ENCODE data around the gene CNP.

Gene CNP

DNA sequence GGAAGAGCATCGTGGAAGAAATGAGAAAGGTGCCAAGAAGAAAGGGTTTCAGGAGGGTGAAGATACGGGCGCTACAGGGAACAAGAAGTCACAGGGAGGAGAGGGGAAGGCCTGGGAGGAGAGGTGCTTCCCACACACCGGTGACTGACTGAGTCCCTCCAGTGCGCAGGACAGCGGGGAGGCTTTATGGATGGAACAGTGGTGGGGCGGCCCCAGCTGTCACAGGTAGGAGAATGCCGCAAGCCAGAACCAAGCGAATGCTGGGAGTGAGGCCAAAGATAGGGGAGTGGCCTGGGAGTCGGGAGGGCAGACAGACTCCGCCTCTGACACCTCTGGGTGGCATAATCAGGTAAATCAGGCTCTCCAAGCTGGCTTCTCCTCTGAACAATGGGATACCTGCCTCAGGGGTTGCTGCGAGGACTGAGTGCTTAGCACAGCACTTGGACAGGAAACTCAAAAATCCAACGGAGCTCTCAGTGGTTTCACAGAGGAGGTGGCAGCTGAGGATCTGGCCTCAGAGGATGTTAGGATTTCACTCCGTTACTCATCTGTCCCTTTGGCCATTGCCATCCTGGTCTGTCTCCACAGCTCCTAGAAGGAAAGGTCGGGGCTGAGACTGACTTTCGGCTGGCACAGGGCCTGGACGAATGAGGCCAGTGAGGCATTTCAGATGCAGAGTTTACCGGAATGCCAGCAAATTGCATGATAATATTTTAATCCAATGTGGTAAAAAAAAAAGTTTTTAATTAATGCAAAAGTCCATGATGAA is 717 bp upstream of the CNP start:
- peak overlapping the region; percentile 62 for H3K27ac ChIP-seq (ENCODE audit: low read depth, low read length)
- H3K36me3 ChIP-seq (ENCODE audit: insufficient read depth, low read length) = peaks cover 17% of the 10 kb centered on the region
- H3K27me3 ChIP-seq (ENCODE audit: control insufficient read depth in 1 of 2, insufficient read depth in 2 of 2, low read length in 2 of 2) = no peaks in the 10 kb centered on the region
- peak overlapping the region; percentile 63 to 88 for H3K4me3 ChIP-seq (ENCODE audit: low read depth in 1 of 2, low read length in 2 of 2)
- no peaks in the 10 kb centered on the region for H3K9me3 ChIP-seq (ENCODE audit: low read length)
- peak overlapping the region; percentile 78 for H3K9ac ChIP-seq (ENCODE audit: low read length)
- H3K4me1 ChIP-seq (ENCODE audit: insufficient read depth, low read length) = peaks cover 39% of the 10 kb centered on the region

DNA sequence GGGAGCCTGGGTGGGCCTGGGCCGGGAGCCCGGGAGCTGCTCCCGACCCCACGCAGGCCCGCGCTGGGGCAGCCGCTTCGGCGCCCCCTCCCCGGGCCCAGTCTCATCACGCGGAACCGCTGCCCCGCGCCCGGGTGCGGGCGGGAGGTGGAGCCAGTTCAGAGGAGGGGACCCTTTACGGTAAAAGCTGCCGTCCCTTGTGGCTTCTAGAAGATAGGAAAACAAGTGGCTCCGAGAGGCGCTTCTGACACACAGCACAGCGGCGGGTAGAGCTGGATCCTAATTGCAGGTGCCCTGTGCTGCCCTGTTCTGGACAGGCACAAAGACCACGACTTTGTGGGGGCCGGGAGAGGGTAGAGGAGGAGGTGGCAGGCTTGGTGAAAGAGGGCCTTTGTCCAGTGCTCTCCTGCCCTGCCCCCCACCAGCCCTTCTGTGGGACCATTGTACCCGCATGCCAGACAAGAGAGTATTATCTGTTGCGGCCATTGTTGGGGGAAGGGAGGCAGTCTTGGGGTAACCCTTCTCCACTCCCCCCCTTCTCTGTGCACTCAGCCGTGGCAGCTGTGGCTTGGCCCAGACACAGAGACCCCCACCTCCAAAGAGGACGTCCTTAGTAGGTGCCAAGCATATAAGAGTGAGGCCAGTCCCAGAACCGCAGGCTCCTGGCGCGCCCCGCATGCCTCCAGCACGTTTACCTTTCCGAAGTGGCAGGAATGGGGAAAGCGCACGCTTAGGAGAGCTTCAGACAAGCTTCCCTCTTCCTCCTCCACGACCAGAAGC is 736 bp downstream of the CNP start:
- no peaks in the 10 kb centered on the region for H3K27me3 ChIP-seq (ENCODE audit: control insufficient read depth in 1 of 2, insufficient read depth in 2 of 2, low read length in 2 of 2)
- peak overlapping the region; percentile 64 for H3K27ac ChIP-seq (ENCODE audit: low read depth, low read length)
- H3K9me3 ChIP-seq (ENCODE audit: low read length) = no peaks in the 10 kb centered on the region
- H3K4me3 ChIP-seq (ENCODE audit: low read depth in 1 of 2, low read length in 2 of 2) = peak overlapping the region; percentile 63 to 88
- peak overlapping the region; percentile 57 for H3K9ac ChIP-seq (ENCODE audit: low read length)
- peaks cover 24% of the 10 kb centered on the region for H3K36me3 ChIP-seq (ENCODE audit: insufficient read depth, low read length)
- H3K4me1 ChIP-seq (ENCODE audit: insufficient read depth, low read length) = peaks cover 39% of the 10 kb centered on the region

DNA sequence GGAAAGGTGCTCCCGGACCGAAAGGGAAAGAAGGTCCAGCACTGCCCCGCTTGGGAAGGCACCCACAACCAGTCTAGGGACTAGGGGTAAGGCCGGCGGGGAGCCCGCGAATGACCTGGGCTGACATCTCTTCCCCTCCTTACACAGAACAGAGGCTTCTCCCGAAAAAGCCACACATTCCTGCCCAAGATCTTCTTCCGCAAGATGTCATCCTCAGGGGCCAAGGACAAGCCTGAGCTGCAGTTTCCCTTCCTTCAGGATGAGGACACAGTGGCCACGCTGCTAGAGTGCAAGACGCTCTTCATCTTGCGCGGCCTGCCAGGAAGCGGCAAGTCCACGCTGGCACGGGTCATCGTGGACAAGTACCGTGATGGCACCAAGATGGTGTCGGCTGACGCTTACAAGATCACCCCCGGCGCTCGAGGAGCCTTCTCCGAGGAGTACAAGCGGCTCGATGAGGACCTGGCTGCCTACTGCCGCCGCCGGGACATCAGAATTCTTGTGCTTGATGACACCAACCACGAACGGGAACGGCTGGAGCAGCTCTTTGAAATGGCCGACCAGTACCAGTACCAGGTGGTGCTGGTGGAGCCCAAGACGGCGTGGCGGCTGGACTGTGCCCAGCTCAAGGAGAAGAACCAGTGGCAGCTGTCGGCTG is 1.5 kb downstream of the CNP start:
- peaks cover 31% of the 10 kb centered on the region for H3K36me3 ChIP-seq (ENCODE audit: insufficient read depth, low read length)
- no peaks in the 10 kb centered on the region for H3K9me3 ChIP-seq (ENCODE audit: low read length)
- H3K4me1 ChIP-seq (ENCODE audit: insufficient read depth, low read length) = peaks cover 33% of the 10 kb centered on the region
- no peaks in the 10 kb centered on the region for H3K27me3 ChIP-seq (ENCODE audit: control insufficient read depth in 1 of 2, insufficient read depth in 2 of 2, low read length in 2 of 2)
- H3K27ac ChIP-seq (ENCODE audit: low read depth, low read length) = peak overlapping the region; percentile 64
- peak overlapping the region; percentile 63 to 88 for H3K4me3 ChIP-seq (ENCODE audit: low read depth in 1 of 2, low read length in 2 of 2)
- H3K9ac ChIP-seq (ENCODE audit: low read length) = no peak overlapping the region

DNA sequence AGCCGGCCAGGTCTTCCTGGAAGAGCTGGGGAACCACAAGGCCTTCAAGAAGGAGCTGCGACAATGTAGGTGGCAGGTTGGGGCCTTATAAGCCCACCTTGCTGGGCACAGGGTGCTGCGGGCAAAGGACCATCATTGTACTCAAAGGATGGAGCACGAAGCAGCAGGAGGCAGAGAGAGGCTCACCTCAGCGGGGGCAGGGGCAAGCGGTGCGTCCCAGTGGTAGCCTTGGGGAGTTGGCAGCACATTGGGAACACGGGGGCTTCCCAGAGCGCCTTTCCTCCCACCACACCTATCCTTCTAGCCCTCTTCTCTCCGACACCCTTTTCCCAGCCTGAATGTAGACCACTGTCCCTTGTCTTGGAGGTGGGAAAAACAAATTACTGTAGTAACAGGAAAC is 2.1 kb downstream of the CNP start:
- no peak overlapping the region for H3K4me3 ChIP-seq (ENCODE audit: low read depth in 1 of 2, low read length in 2 of 2)
- no peak overlapping the region for H3K9ac ChIP-seq (ENCODE audit: low read length)
- H3K27ac ChIP-seq (ENCODE audit: low read depth, low read length) = no peak overlapping the region
- H3K36me3 ChIP-seq (ENCODE audit: insufficient read depth, low read length) = peaks cover 34% of the 10 kb centered on the region
- H3K27me3 ChIP-seq (ENCODE audit: control insufficient read depth in 1 of 2, insufficient read depth in 2 of 2, low read length in 2 of 2) = no peaks in the 10 kb centered on the region
- peaks cover 32% of the 10 kb centered on the region for H3K4me1 ChIP-seq (ENCODE audit: insufficient read depth, low read length)
- no peaks in the 10 kb centered on the region for H3K9me3 ChIP-seq (ENCODE audit: low read length)

DNA sequence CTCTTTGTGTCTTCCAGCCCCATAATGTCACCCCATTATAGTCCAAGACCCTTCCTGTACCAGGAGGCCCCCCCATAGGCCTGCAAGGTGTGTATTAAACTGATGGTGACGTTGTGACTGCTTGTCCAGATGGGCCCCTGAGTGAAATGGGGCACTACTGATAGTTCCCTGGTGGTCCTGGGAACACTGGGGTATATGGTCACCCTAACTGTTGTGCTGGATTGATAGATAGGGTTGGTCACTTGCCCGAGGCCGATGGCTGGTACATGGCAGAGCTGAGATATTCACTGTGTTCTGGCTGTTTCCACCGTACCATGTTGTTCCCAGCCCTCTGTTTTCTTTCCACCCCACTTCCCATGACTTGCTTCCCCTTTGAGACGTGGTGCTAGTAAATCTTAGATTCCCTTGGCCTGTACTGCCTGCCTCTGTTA is 4.3 kb downstream of the CNP start:
- H3K4me3 ChIP-seq (ENCODE audit: low read depth in 1 of 2, low read length in 2 of 2) = no peak overlapping the region
- H3K9me3 ChIP-seq (ENCODE audit: low read length) = no peaks in the 10 kb centered on the region
- peaks cover 28% of the 10 kb centered on the region for H3K4me1 ChIP-seq (ENCODE audit: insufficient read depth, low read length)
- no peak overlapping the region for H3K27ac ChIP-seq (ENCODE audit: low read depth, low read length)
- H3K9ac ChIP-seq (ENCODE audit: low read length) = no peak overlapping the region
- H3K27me3 ChIP-seq (ENCODE audit: control insufficient read depth in 1 of 2, insufficient read depth in 2 of 2, low read length in 2 of 2) = no peaks in the 10 kb centered on the region
- peaks cover 55% of the 10 kb centered on the region for H3K36me3 ChIP-seq (ENCODE audit: insufficient read depth, low read length)

DNA sequence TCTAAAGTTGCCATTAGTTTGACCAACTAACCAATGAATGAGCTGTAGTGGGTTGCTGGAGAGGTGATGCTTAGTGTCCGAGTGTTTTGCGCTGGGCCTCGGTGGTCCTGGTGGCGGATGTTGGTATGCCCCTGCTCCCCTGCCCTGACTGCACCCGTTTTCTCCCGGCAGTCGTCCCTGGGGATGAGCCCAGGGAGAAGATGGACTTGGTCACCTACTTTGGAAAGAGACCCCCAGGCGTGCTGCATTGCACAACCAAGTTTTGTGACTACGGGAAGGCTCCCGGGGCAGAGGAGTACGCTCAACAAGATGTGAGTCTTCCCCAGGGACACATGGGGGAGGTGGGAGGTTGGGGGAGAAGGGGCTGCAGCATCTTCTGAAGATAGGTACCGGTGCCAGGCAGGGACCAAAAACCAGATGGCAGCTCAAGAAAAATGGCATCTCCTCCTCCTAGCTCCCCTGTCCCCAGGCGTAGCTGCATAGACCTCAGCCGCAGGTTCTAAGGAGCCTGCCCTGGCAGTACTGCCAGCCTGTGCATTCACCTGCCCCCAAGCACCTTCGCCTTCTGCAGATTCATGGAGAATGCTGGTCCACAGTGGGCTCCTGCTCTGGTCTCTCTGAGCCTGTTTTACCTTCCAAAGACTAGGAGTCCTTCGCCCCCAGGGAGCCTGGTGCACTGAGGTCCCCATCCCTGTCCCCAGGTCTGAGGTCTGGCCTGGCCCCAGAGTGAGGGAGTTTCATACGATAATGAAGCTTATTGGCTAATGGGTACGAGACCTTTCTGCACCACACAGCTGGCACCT is 5.3 kb downstream of the CNP start:
- H3K9ac ChIP-seq (ENCODE audit: low read length) = no peak overlapping the region
- H3K36me3 ChIP-seq (ENCODE audit: insufficient read depth, low read length) = peaks cover 63% of the 10 kb centered on the region
- H3K27ac ChIP-seq (ENCODE audit: low read depth, low read length) = no peak overlapping the region
- peaks cover 28% of the 10 kb centered on the region for H3K4me1 ChIP-seq (ENCODE audit: insufficient read depth, low read length)
- no peak overlapping the region for H3K4me3 ChIP-seq (ENCODE audit: low read depth in 1 of 2, low read length in 2 of 2)
- H3K27me3 ChIP-seq (ENCODE audit: control insufficient read depth in 1 of 2, insufficient read depth in 2 of 2, low read length in 2 of 2) = no peaks in the 10 kb centered on the region
- no peaks in the 10 kb centered on the region for H3K9me3 ChIP-seq (ENCODE audit: low read length)

DNA sequence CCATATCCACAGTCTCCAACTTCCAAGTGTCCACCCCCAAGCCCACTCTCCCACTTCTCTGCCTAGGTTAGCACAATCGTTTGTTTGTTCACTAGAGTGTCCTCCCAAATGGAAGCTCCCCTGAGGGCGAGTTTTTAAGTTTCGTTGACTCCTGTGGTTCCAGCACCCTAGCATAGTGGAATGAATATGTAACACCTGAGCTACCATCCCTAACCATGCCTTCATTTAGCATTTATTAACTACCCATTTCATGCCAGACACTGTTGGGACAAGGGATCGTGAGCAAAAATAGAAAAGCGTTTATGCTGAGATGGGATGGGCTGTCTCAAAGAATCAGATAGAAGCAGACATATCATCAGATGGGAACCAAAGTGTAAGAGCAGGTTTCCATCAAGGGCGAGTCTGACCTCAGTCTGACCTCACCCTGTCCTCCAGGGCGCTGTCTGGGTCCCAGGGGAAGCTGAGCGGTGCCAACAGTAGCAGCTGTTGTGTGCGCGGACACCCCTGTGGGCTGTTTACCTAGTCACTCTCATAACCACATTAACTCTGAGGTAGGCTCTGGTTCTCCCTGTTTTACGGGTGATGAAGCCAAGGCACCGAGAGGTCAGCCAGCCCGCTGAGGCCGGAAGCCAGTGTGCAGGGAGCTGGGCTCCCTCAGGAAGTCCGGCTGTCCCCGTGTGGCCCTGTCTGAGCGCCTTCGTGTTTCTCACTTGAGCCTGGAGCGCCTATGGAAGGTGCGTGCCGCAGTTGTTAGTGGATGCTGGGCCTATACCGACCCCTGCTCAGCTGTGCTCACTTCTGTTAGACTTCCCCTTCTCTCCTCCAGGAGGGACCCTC is 6.2 kb downstream of the CNP start:
- H3K9ac ChIP-seq (ENCODE audit: low read length) = no peak overlapping the region
- H3K4me3 ChIP-seq (ENCODE audit: low read depth in 1 of 2, low read length in 2 of 2) = no peak overlapping the region

DNA sequence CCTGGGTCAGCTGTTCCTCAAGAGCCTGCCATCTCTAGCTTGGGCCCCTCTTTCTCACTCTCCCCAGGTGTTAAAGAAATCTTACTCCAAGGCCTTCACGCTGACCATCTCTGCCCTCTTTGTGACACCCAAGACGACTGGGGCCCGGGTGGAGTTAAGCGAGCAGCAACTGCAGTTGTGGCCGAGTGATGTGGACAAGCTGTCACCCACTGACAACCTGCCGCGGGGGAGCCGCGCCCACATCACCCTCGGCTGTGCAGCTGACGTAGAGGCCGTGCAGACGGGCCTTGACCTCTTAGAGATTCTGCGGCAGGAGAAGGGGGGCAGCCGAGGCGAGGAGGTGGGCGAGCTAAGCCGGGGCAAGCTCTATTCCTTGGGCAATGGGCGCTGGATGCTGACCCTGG is 6.8 kb downstream of the CNP start:
- Histone ChIP-seq H3K9ac (ENCODE audit: low read length) (no peak overlapping the region), H3K27me3 (ENCODE audit: control insufficient read depth in 1 of 2, insufficient read depth in 2 of 2, low read length in 2 of 2) (no peaks in the 10 kb centered on the region), H3K27ac (ENCODE audit: low read depth, low read length) (no peak overlapping the region), H3K4me3 (ENCODE audit: low read depth in 1 of 2, low read length in 2 of 2) (no peak overlapping the region), H3K4me1 (ENCODE audit: insufficient read depth, low read length) (peaks cover 17% of the 10 kb centered on the region), H3K9me3 (ENCODE audit: low read length) (no peaks in the 10 kb centered on the region), H3K36me3 (ENCODE audit: insufficient read depth, low read length) (peaks cover 77% of the 10 kb centered on the region)

More for the DNA sequence above, 6.2 kb downstream of the CNP start:
- Histone ChIP-seq H3K36me3 (ENCODE audit: insufficient read depth, low read length) (peaks cover 72% of the 10 kb centered on the region), H3K9me3 (ENCODE audit: low read length) (no peaks in the 10 kb centered on the region), H3K4me1 (ENCODE audit: insufficient read depth, low read length) (peaks cover 23% of the 10 kb centered on the region), H3K27me3 (ENCODE audit: control insufficient read depth in 1 of 2, insufficient read depth in 2 of 2, low read length in 2 of 2) (no peaks in the 10 kb centered on the region), H3K27ac (ENCODE audit: low read depth, low read length) (no peak overlapping the region)

DNA sequence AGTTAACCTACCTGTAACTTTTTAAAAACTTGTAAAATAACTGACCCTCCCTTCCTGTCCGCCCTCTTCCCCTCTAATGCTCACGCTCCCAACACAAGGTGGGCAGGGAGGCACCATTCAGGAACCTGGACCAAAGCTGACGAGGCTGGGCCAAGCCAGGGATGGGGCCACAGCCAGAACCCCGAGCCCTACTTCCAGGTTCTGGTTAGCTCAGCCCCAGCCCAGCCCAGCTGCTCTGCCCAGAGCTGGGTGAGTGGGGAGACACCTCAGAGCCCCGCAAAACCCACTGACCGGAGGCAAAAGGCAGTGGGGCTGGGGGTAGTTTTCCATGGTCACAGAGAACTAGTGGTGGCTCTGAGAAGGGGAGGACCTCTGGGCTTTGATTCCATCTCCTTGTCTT is 7.4 kb downstream of the CNP start:
- Histone ChIP-seq H3K27me3 (ENCODE audit: control insufficient read depth in 1 of 2, insufficient read depth in 2 of 2, low read length in 2 of 2) (no peaks in the 10 kb centered on the region), H3K9me3 (ENCODE audit: low read length) (no peaks in the 10 kb centered on the region), H3K4me1 (ENCODE audit: insufficient read depth, low read length) (peaks cover 11% of the 10 kb centered on the region), H3K27ac (ENCODE audit: low read depth, low read length) (peak overlapping the region; percentile 4), H3K36me3 (ENCODE audit: insufficient read depth, low read length) (peaks cover 71% of the 10 kb centered on the region), H3K4me3 (ENCODE audit: low read depth in 1 of 2, low read length in 2 of 2) (no peak overlapping the region), H3K9ac (ENCODE audit: low read length) (no peak overlapping the region)

DNA sequence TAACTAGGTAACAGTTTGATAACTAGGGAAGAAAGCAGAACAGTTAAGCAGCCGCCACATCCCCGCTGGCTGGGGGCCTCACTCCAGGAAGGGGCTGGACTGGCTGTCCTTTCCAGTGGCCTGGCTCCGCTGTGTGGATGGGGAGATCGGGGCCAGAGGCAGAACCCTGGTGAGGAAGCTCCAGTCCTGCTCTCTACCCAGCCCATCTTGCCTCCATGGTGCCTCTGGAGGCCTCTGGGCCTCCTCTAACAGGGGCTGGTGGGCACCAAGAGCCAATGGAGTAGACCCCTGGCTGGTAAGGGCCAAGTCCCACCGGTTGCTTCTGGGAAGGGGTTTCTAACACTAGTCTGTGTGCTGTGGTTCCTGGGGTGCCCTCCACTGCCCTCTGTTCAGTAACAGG is 8.1 kb downstream of the CNP start:
- Histone ChIP-seq H3K36me3 (ENCODE audit: insufficient read depth, low read length) (peaks cover 67% of the 10 kb centered on the region), H3K9me3 (ENCODE audit: low read length) (no peaks in the 10 kb centered on the region), H3K4me1 (ENCODE audit: insufficient read depth, low read length) (peaks cover 7% of the 10 kb centered on the region), H3K9ac (ENCODE audit: low read length) (no peak overlapping the region), H3K27me3 (ENCODE audit: control insufficient read depth in 1 of 2, insufficient read depth in 2 of 2, low read length in 2 of 2) (no peaks in the 10 kb centered on the region), H3K27ac (ENCODE audit: low read depth, low read length) (peak overlapping the region; percentile 4), H3K4me3 (ENCODE audit: low read depth in 1 of 2, low read length in 2 of 2) (no peak overlapping the region)
